ENCODE results near the gene DNAL1.

The DNAL1 gene

GRCh38 chr14:73744874-73745529, 100.2 kb downstream of the DNAL1 start:
- DNase-seq (ENCODE audit: low spot score), result no peak

GRCh38 chr14:73745571-73746519, 101.1 kb downstream of the DNAL1 start:
- DNase-seq (ENCODE audit: low spot score), result no peak

GRCh38 chr14:73746520-73747378, 102.0 kb downstream of the DNAL1 start:
- no peak for DNase-seq (ENCODE audit: low spot score)

- DNase-seq (ENCODE audit: low spot score), result no peak
Observed at GRCh38 chr14:73747379-73748211, 102.8 kb downstream of the DNAL1 start.

GRCh38 chr14:73748858-73749357, 104.1 kb downstream of the DNAL1 start:
- DNase-seq (ENCODE audit: low spot score), result no peak

- no peak for DNase-seq (ENCODE audit: low spot score)
Observed at GRCh38 chr14:73749706-73750530, 105.1 kb downstream of the DNAL1 start.

GRCh38 chr14:73750531-73750901, 105.7 kb downstream of the DNAL1 start:
- no peak for DNase-seq (ENCODE audit: low spot score)

- no peak for DNase-seq (ENCODE audit: low spot score)
Observed at GRCh38 chr14:73751157-73751691, 106.4 kb downstream of the DNAL1 start.

GRCh38 chr14:73752297-73752992, 107.7 kb downstream of the DNAL1 start:
- DNase-seq (ENCODE audit: low spot score), result peak; percentile 74

Measured in hematopoietic multipotent progenitor cell treated with erythropoietin and hydrocortisone succinate and interleukin-3 and kit ligand, for 17 days (in vitro differentiated cells).